ENCODE results near the gene ZNF648. TPM values are rescaled to one million over a fixed set of nuclear protein-coding genes. Genes with fewer than 3 reads are reported as not detected.

The ZNF648 gene
- total RNA-seq, 1 donor: not detected

DNA sequence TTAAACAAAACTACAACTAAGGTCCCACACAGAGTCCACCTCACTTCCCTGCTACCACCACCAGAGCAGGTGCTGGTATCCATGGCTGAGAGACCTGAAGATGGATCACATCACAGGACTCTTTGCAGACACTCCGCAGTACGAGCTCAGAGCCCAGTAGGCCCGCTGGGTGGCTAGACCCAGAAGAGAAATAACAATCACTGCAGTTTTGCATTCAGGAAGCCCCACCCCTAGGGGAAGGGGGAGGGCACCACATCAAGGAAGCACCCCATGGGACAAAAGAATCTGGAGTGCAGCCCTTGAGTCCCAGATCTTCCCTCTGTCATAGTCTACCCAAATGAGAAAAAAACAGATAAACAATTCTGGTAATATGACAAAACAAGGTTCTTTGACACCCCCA, 56.9 kb downstream of the ZNF648 start:
- Histone ChIP-seq H3K4me1 (ENCODE audit: insufficient read depth, low read length) (no peaks in the 10 kb centered on the region), H3K36me3 (ENCODE audit: insufficient read depth, low read length) (no peaks in the 10 kb centered on the region), H3K27ac (ENCODE audit: low read depth, low read length) (no peak overlapping the region), H3K79me2 (ENCODE audit: insufficient read depth, low read length) (no peaks in the 10 kb centered on the region), H3K4me3 (ENCODE audit: insufficient read depth, low read length) (no peak overlapping the region), H4K20me1 (ENCODE audit: insufficient read depth, low read length) (no peaks in the 10 kb centered on the region), H3K9me3 (ENCODE audit: low read depth, low read length) (no peaks in the 10 kb centered on the region), H2AFZ (ENCODE audit: low read length) (no peak overlapping the region), H3K27me3 (ENCODE audit: insufficient read depth, low read length) (no peaks in the 10 kb centered on the region), H3K4me2 (ENCODE audit: insufficient read depth, low read length) (no peak overlapping the region)
- TF ChIP-seq, protein P1, sequence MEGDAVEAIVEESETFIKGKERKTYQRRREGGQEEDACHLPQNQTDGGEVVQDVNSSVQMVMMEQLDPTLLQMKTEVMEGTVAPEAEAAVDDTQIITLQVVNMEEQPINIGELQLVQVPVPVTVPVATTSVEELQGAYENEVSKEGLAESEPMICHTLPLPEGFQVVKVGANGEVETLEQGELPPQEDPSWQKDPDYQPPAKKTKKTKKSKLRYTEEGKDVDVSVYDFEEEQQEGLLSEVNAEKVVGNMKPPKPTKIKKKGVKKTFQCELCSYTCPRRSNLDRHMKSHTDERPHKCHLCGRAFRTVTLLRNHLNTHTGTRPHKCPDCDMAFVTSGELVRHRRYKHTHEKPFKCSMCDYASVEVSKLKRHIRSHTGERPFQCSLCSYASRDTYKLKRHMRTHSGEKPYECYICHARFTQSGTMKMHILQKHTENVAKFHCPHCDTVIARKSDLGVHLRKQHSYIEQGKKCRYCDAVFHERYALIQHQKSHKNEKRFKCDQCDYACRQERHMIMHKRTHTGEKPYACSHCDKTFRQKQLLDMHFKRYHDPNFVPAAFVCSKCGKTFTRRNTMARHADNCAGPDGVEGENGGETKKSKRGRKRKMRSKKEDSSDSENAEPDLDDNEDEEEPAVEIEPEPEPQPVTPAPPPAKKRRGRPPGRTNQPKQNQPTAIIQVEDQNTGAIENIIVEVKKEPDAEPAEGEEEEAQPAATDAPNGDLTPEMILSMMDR (IDR thresholded peaks at IDR 0.05; ENCODE audit: extremely low read depth, low read depth, low read length): no peak
- DNase-seq (ENCODE audit: insufficient read length, low spot score, missing footprints): no peak

Data from osteoblast (primary cell).